HG03460 (cell line): ENCODE measurements around the gene TIMM29.

Source experiments
- ATAC-seq: cut with Tn5 transposase; IDR thresholded peaks from one replicate; pipeline ENCODE4 v1.9.1; 2021; ENCODE audit not compliant: unreplicated experiment

TIMM29 gene

GRCh38 chr19:10911579-10912363, 16.8 kb upstream of the TIMM29 start:
- no peak for ATAC-seq

- ATAC-seq, result no peak
Measured at GRCh38 chr19:10912619-10913018, 16.0 kb upstream of the TIMM29 start.

GRCh38 chr19:10913716-10914340, 14.8 kb upstream of the TIMM29 start:
- ATAC-seq, result no peak

GRCh38 chr19:10915130-10916091, 13.2 kb upstream of the TIMM29 start:
- ATAC-seq, result no peak

GRCh38 chr19:10916602-10917001, 12.0 kb upstream of the TIMM29 start:
- ATAC-seq, result no peak

- ATAC-seq, result no peak
Measured at GRCh38 chr19:10918359-10918758, 10.3 kb upstream of the TIMM29 start.

- no peak for ATAC-seq
Measured at GRCh38 chr19:10919352-10920287, 9.0 kb upstream of the TIMM29 start.

GRCh38 chr19:10920288-10920655, 8.3 kb upstream of the TIMM29 start:
- ATAC-seq, result no peak

GRCh38 chr19:10920781-10921180, 7.8 kb upstream of the TIMM29 start:
- no peak for ATAC-seq

- ATAC-seq, result no peak
Measured at GRCh38 chr19:10921199-10921909, 7.3 kb upstream of the TIMM29 start.

GRCh38 chr19:10921910-10922637, 6.5 kb upstream of the TIMM29 start:
- ATAC-seq, result no peak

- no peak for ATAC-seq
Measured at GRCh38 chr19:10922638-10923014, 6.0 kb upstream of the TIMM29 start.

GRCh38 chr19:10923260-10924112, 5.1 kb upstream of the TIMM29 start:
- ATAC-seq, result no peak

- ATAC-seq, result no peak
Measured at GRCh38 chr19:10924597-10924996, 4.0 kb upstream of the TIMM29 start.

- ATAC-seq, result no peak
Measured at GRCh38 chr19:10927730-10928562, 665 bp upstream of the TIMM29 start.

- ATAC-seq, result no peak
Measured at GRCh38 chr19:10929402-10929794, 787 bp downstream of the TIMM29 start.

- ATAC-seq, result no peak
Measured at GRCh38 chr19:10935371-10936059, 6.9 kb downstream of the TIMM29 start.
